B cell (primary cell): Measurements from ENCODE around the gene LRRIQ4. TPM values are rescaled to one million over a fixed set of nuclear protein-coding genes. Genes with fewer than 3 reads are reported as not detected.

Source experiments
- ATAC-seq: fragments of 200-7000 bp; cut with Tn5 transposase; one replicate; pipeline ENCODE4 v1.10.0; 2021; ENCODE audit warnings: low read depth, mild to moderate bottlenecking, moderate number of reproducible peaks, moderate library complexity
- CTCF ChIA-PET: fragments of 350-600 bp; sonication (Branson Sonifier 250); formaldehyde crosslinking; loops from one replicate; lab custom pipeline; 2021; ENCODE audit warnings: antibody characterized with exemption, inconsistent platforms; lab: Charles Lee
- POLR2A ChIA-PET: fragments of 350-600 bp; sonication (Branson Sonifier 250); formaldehyde crosslinking; loops from one replicate; lab custom pipeline; 2021; ENCODE audit warnings: antibody characterized with exemption; lab: Charles Lee
- DNase-seq: peaks from one replicate; pipeline ENCODE4 v3.0.0; 2013
- H2AFZ ChIP-seq: 2 replicates; pipeline ENCODE4 v1.6.1; 2012; ENCODE audit warnings: mild to moderate bottlenecking, low read depth, low read length; ENCODE audit not compliant: insufficient read depth, poor library complexity, severe bottlenecking
- H3K27ac ChIP-seq, 2 donors: 1 replicate in 1 of 2; 2 replicates in 1 of 2; pipeline ENCODE4 v1.5.1; 2012 to 2013; ENCODE audit warnings: low read length in 2 of 2, mild to moderate bottlenecking in 2 of 2, moderate library complexity in 1 of 2
- H3K27me3 ChIP-seq, 4 experiments: fragments of 200-600 bp in 1 of 4; sonication (generic) in 1 of 4; replicated peaks in 1 of 4; 1 replicate in 2 of 4; 2 replicates in 2 of 4; pipeline versions ENCODE4 v1.6.1 to v1.7.0; 2013 to 2016; ENCODE audit warnings: low read length in 3 of 4, mild to moderate bottlenecking in 2 of 4, mixed read lengths in 1 of 4, moderate library complexity in 1 of 4; ENCODE audit not compliant: insufficient read depth in 4 of 4, control insufficient read depth in 3 of 4; ENCODE audit errors: control extremely low read depth in 1 of 4
- H3K36me3 ChIP-seq, 2 experiments: replicated peaks in 1 of 2; 1 replicate in 1 of 2; 2 replicates in 1 of 2; pipeline versions ENCODE4 v1.6.1 to v1.7.1; 2013; ENCODE audit warnings: low read length in 1 of 2; ENCODE audit not compliant: insufficient read depth in 2 of 2, control insufficient read depth in 1 of 2; ENCODE audit errors: control extremely low read depth in 1 of 2, extremely low read depth in 1 of 2
- H3K4me1 ChIP-seq, 2 donors: fragments of 200-600 bp in 1 of 2; sonication (generic) in 1 of 2; 1 replicate in 1 of 2; 2 replicates in 1 of 2; pipeline versions ENCODE4 v1.5.1 to v1.6.1; 2013 to 2017; ENCODE audit warnings: low read length in 2 of 2; ENCODE audit not compliant: control insufficient read depth in 2 of 2, insufficient read depth in 2 of 2
- H3K4me2 ChIP-seq: replicated peaks from 2 replicates; pipeline ENCODE3; 2012; ENCODE audit warnings: mild to moderate bottlenecking, low read depth, low read length; ENCODE audit not compliant: poor library complexity, severe bottlenecking
- H3K4me3 ChIP-seq, 5 experiments: fragments of 200-600 bp in 1 of 5; sonication (generic) in 1 of 5; 1 replicate in 3 of 5; 2 replicates in 2 of 5; pipeline versions ENCODE4 v1.5.1 to v1.7.0; 2011 to 2016; ENCODE audit warnings: low read length in 4 of 5, mild to moderate bottlenecking in 4 of 5, low read depth in 2 of 5, control low read depth in 1 of 5, moderate library complexity in 1 of 5; ENCODE audit not compliant: insufficient read depth in 1 of 5; ENCODE audit errors: control extremely low read depth in 1 of 5, extremely low read depth in 1 of 5
- H3K79me2 ChIP-seq: fragments of 200-600 bp; sonication (generic); one replicate; pipeline ENCODE4 v1.6.0; 2016; ENCODE audit warnings: low read length; ENCODE audit not compliant: control insufficient read depth, insufficient read depth
- H3K9ac ChIP-seq: fragments of 200-600 bp; sonication (generic); 2 replicates; pipeline ENCODE4 v1.6.1; 2017; ENCODE audit warnings: mild to moderate bottlenecking, low read length, moderate library complexity
- H3K9me3 ChIP-seq, 3 donors: one replicate each; pipeline versions ENCODE4 v1.6.1 to v1.7.1; 2013; ENCODE audit warnings: low read length in 2 of 3; ENCODE audit not compliant: control insufficient read depth in 2 of 3, insufficient read depth in 1 of 3; ENCODE audit errors: control extremely low read depth in 1 of 3
- H4K20me1 ChIP-seq: 2 replicates; pipeline ENCODE4 v1.6.0; 2012; ENCODE audit warnings: mild to moderate bottlenecking, low read length; ENCODE audit not compliant: insufficient read depth, control insufficient read depth, poor library complexity, severe bottlenecking
- H3K27ac Mint-ChIP-seq: one replicate; pipeline ENCODE4 v1.8.0; 2021; ENCODE audit warnings: mixed read lengths
- H3K27me3 Mint-ChIP-seq: one replicate; pipeline ENCODE4 v1.8.0; 2021; ENCODE audit warnings: mixed read lengths
- H3K4me1 Mint-ChIP-seq: one replicate; pipeline ENCODE4 v1.8.0; 2021; ENCODE audit warnings: mixed read lengths
- H3K4me3 Mint-ChIP-seq: one replicate; pipeline ENCODE4 v1.8.0; 2021; ENCODE audit warnings: mixed read lengths
- H3K9me3 Mint-ChIP-seq: one replicate; pipeline ENCODE4 v1.8.0; 2022; ENCODE audit warnings: mixed read lengths; ENCODE audit not compliant: insufficient read depth
- EZH2 ChIP-seq: IDR thresholded peaks from 2 replicates; pipeline ENCODE4 v1.6.1; 2012; ENCODE audit warnings: borderline replicate concordance, low read depth, mild to moderate bottlenecking, moderate library complexity, low read length; ENCODE audit not compliant: insufficient read depth, poor library complexity, severe bottlenecking
- WGBS: methylation state at CpG from one replicate; pipeline ENCODE4 v1.1.5; 2013; ENCODE audit warnings: missing lambda C conversion rate; ENCODE audit not compliant: insufficient coverage; 5-methylcytosine and 5-hydroxymethylcytosine counted together
- intact Hi-C: fragments of 100-400 bp; cut with micrococcal nuclease; formaldehyde crosslinking; loops from one replicate; pipeline ENCODE4 v1.10.0; 2022
- polyA plus RNA-seq: library from polyadenylated mRNA; depleted of rRNA; stranded (reverse); fragments of >200 nt; gene quantifications from 2 replicates; pipeline ENCODE4 v1.2.3, GENCODE V29; 2012
- total RNA-seq, 2 donors: library from RNA; stranded (reverse); fragments of 120-200 nt in 1 of 2; gene quantifications; 1 replicate in 1 of 2; 2 replicates in 1 of 2; pipeline versions ENCODE4 v1.2.3 to v1.2.4, GENCODE V29; 2013 to 2022
- TF ChIP-seq, protein P1 (sequence below): fragments of 200-600 bp; IDR thresholded peaks from one replicate; pipeline ENCODE4 v1.8.0; 2022; ENCODE audit warnings: antibody characterized with exemption, mild to moderate bottlenecking

Gene LRRIQ4
- total and polyA plus RNA-seq, 2 donors (not counting 1 experiment from before 2014, with no cell fraction given) = 0.04 to 0.71 TPM

- TF ChIP-seq, protein P1, sequence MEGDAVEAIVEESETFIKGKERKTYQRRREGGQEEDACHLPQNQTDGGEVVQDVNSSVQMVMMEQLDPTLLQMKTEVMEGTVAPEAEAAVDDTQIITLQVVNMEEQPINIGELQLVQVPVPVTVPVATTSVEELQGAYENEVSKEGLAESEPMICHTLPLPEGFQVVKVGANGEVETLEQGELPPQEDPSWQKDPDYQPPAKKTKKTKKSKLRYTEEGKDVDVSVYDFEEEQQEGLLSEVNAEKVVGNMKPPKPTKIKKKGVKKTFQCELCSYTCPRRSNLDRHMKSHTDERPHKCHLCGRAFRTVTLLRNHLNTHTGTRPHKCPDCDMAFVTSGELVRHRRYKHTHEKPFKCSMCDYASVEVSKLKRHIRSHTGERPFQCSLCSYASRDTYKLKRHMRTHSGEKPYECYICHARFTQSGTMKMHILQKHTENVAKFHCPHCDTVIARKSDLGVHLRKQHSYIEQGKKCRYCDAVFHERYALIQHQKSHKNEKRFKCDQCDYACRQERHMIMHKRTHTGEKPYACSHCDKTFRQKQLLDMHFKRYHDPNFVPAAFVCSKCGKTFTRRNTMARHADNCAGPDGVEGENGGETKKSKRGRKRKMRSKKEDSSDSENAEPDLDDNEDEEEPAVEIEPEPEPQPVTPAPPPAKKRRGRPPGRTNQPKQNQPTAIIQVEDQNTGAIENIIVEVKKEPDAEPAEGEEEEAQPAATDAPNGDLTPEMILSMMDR = no peak
- no peak for TF ChIP-seq EZH2
- Histone ChIP-seq H3K27ac (peak overlapping the region; percentile 8 to 54), H3K36me3 (no peaks in the 10 kb centered on the region), H3K4me3 (no peak overlapping the region), H2AFZ (peak overlapping the region; percentile 68), H3K9ac (no peak overlapping the region), H3K27me3 (no peaks in the 10 kb centered on the region), H3K4me2 (peak overlapping the region; percentile 55), H3K4me1 (peaks cover 41 to 50% of the 10 kb centered on the region in 2 donors), H3K79me2 (peaks cover 3% of the 10 kb centered on the region), H3K9me3 (peaks cover 0 to 1% (median 0%) of the 10 kb centered on the region in 3 donors), H4K20me1 (no peaks in the 10 kb centered on the region)
- intact Hi-C loops = no loop called here
- Mint-ChIP-seq H3K27ac (peak overlapping the region; percentile 81), H3K4me3 (peak overlapping the region; percentile 49), H3K27me3 (no peaks in the 10 kb centered on the region), H3K9me3 (no peaks in the 10 kb centered on the region), H3K4me1 (peaks cover 63% of the 10 kb centered on the region)
- ATAC-seq = no peak
- DNase-seq = peak; percentile 29
- ChIA-PET POLR2A (interaction anchor here (1.7 kb wide), 1 partner anchor 31 kb away, joined by 5 read pairs; the partner anchor contains the start of genes LRRC34 and LRRIQ4), CTCF (interaction anchor here (0.6 to 1.3 kb wide), 3 partner anchors 20 to 297 kb away, joined by 3 to 6 read pairs (median 3); no protein-coding TSS in a partner anchor)
- 61% methylated on average over 3 of the region's 3 CpGs for WGBS
Observed at GRCh38 chr3:169842960-169843359, 30.3 kb downstream of the LRRIQ4 start.
